RWPE2 (cell line): ENCODE measurements around the gene NCS1.

ENCODE experiments used
- ATAC-seq: fragments of 200-7000 bp; cut with Tn5 transposase; 3 replicates; pipeline ENCODE4 v1.9.1; 2021; ENCODE audit warnings: low read depth
- DNase-seq: peaks from one replicate; pipeline ENCODE4 v3.0.0-alpha.2; 2020; ENCODE audit warnings: low spot score
- H3K27ac ChIP-seq: fragments of 450-650 bp; 2 replicates; pipeline ENCODE4 v1.5.1; 2017; ENCODE audit warnings: mild to moderate bottlenecking; ENCODE audit not compliant: poor library complexity, severe bottlenecking
- H3K27me3 ChIP-seq: fragments of 250-450 bp; sonication (Bioruptor Pico); 2 replicates; pipeline ENCODE4 v1.5.1; 2021; ENCODE audit warnings: mild to moderate bottlenecking, moderate library complexity; ENCODE audit not compliant: insufficient read depth, poor library complexity, severe bottlenecking
- H3K36me3 ChIP-seq: fragments of 250-450 bp; sonication (Bioruptor Pico); 2 replicates; pipeline ENCODE4 v1.5.1; 2020; ENCODE audit warnings: low read depth, mild to moderate bottlenecking, moderate library complexity
- H3K4me1 ChIP-seq: fragments of 250-450 bp; sonication (Bioruptor Pico); 2 replicates; pipeline ENCODE4 v1.5.1; 2021; ENCODE audit warnings: mild to moderate bottlenecking, moderate library complexity; ENCODE audit not compliant: insufficient read depth, poor library complexity, severe bottlenecking
- H3K4me3 ChIP-seq: fragments of 250-450 bp; sonication (Bioruptor Pico); 2 replicates; pipeline ENCODE4 v1.5.1; 2021; ENCODE audit warnings: mild to moderate bottlenecking, moderate library complexity; ENCODE audit not compliant: severe bottlenecking
- H3K9me3 ChIP-seq: fragments of 250-450 bp; sonication (Bioruptor Pico); 2 replicates; pipeline ENCODE4 v1.5.1; 2021; ENCODE audit warnings: mild to moderate bottlenecking, moderate library complexity; ENCODE audit not compliant: severe bottlenecking
- CTCF ChIP-seq: fragments of 450-650 bp; IDR thresholded peaks from one replicate; pipeline ENCODE4 v1.5.1; 2017; ENCODE audit warnings: mild to moderate bottlenecking, moderate library complexity; ENCODE audit not compliant: poor library complexity, severe bottlenecking

The NCS1 gene

DNA sequence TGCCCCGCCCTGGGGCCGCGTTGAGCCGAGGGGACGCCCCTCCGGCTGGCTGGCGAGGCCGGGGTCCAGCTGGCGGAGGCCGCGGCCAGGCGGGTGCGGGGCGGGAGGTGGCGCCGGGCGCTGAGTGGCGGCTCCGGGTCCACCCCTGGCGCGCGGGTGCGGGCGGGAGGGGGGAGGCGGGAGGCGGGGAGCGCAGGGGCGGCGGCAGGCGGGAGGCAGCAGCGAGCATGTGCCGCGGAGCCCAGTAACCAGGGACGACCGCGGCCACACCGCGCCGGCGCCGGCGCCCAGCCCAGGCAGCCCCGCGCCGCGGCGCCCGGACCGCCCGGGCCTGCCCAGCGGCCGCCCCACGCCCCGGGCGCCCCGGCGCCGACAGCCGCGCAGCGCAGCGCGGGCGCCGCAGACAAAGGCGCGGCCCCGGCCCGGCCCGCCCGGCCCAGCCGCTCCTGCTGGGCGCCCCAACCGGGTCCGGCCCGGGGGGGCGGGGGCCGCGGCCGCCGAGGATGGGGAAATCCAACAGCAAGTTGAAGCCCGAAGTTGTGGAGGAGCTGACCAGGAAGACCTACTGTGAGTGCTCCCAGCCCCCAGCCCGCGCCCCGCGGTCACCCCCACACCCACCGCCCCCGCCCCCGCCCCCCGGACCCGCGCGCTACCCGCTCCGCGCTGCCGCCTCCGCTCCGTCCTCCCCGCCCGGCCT, at the start of gene NCS1:
Gene NCS1 (plus strand): TSS at position 244 of the 697 bp plus-strand sequence. CDS start 260 bp downstream, at position 504.
- DNase-seq (no peak), ATAC-seq (peak; percentile 76)
- no peaks in the 10 kb centered on the region for H3K27me3 ChIP-seq

DNA sequence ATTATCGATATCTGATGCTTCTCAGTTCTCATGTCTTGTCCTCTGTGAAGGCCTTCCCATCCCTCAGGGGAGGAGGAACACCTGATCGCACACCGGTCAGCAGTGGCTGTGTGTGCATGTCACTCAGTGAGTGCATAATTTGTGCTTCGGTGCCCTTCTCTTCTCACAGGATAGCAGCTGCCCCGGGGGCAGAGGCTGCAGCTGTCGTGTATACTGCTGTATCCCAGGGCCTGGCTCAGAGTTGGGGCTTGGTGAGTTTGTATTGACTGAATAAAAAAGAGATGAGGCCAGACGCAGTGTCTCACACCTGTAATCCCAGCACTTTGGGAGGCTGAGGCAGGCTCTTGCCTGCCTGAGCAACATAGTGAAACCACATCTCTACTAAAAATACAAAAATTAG, 49.7 kb upstream of the NCS1 start:
- Histone ChIP-seq H3K4me1 (peaks cover 6% of the 10 kb centered on the region), H3K27ac (no peak overlapping the region), H3K4me3 (no peak overlapping the region), H3K9me3 (no peaks in the 10 kb centered on the region), H3K36me3 (peaks cover 17% of the 10 kb centered on the region), H3K27me3 (no peaks in the 10 kb centered on the region)
- TF ChIP-seq CTCF = no peak
- DNase-seq (no peak), ATAC-seq (no peak)

More for the DNA sequence above, at the start of gene NCS1:
- Histone ChIP-seq H3K4me3 (peak within 1 kb of the TSS; percentile 84), H3K4me1 (no peaks in the 10 kb centered on the region), H3K27ac (peak within 1 kb of the TSS; percentile 49), H3K36me3 (peaks cover 3% of the 10 kb centered on the region; the same call in 1 of the 2 replicates), H3K9me3 (no peaks in the 10 kb centered on the region)
- TF ChIP-seq CTCF = no peak

DNA sequence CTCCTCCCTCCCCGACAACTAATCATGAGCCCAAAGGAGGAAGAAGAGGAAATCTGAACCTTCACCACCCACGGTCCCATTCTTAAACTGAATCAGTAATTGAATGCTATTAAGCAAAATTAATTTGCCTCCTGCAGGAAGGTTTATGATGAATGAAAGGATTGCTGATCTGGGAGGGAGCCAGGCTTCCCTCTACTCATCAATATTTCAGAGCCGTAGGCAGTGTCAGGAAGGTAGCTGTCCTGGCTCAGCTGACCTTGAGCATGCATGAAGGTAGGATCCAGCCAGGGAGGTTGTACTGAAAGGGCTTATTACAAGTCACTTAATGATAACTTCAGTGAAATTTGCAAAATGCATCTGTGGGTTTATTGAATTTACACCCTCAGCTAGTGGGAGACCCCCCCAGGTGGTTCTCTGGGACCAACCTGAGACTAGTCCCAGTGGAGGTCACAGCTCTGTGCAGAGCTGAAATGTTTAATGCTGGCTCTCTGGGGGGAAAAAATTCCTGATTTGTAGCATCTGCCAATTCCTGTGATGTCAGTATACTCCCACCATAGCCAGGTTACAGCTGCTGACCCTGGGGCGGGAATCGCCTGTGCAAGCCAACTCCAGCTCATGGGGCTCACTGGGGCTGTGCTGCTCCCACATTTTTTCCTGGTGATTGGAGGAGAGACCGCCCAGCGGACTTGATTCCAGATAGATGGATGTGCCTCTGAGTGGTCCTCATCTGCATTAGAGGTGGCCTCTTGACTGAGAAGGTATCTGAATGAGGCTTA, 47.9 kb upstream of the NCS1 start:
- Histone ChIP-seq H3K27ac (no peak overlapping the region), H3K36me3 (peaks cover 36% of the 10 kb centered on the region), H3K27me3 (no peaks in the 10 kb centered on the region), H3K4me3 (no peak overlapping the region), H3K9me3 (no peaks in the 10 kb centered on the region), H3K4me1 (no peaks in the 10 kb centered on the region)
- TF ChIP-seq CTCF = no peak
- ATAC-seq = no peak
- no peak for DNase-seq

GRCh38 chr9:130126721-130127433, 45.3 kb upstream of the NCS1 start:
- H3K27me3 ChIP-seq = no peaks in the 10 kb centered on the region
- H3K9me3 ChIP-seq = no peaks in the 10 kb centered on the region
- no peak for DNase-seq
- ATAC-seq = no peak
- TF ChIP-seq CTCF = no peak
- H3K36me3 ChIP-seq = peaks cover 43% of the 10 kb centered on the region
- no peak overlapping the region for H3K4me3 ChIP-seq
- H3K4me1 ChIP-seq = no peaks in the 10 kb centered on the region
- H3K27ac ChIP-seq = no peak overlapping the region
